Measurements from ENCODE around the gene PDLIM1.
"Not testable (repeated sequence)": the region's sequence is repeated elsewhere in the genome, so short reads cannot be mapped to it uniquely, and the experiment has no call there.

The PDLIM1 gene

GRCh38 chr10:95262763-95263518, 27.9 kb downstream of the PDLIM1 start:
- DNase-seq = no peak

DNA sequence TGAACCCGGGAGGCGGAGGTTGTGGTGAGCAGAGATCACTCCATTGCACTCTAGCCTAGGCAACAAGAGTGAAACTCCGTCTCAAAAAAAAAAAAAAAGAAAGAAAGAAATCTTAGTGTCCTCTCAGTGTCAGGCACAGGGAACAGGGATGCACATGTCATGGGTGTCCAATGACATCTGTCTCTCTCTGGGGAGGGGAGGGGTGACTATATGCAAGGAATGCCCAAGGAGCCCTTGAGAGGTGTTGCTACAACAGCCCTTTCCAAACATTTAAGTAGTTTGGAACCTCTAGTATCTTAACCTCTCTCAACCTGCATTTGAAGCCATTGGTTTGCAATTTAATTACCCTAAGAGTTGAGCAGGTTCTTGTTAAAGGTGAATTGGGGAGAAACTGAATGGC, 28.9 kb downstream of the PDLIM1 start:
- no peak for DNase-seq

- DNase-seq = no peak
Observed at GRCh38 chr10:95260909-95261552, 29.8 kb downstream of the PDLIM1 start.

DNA sequence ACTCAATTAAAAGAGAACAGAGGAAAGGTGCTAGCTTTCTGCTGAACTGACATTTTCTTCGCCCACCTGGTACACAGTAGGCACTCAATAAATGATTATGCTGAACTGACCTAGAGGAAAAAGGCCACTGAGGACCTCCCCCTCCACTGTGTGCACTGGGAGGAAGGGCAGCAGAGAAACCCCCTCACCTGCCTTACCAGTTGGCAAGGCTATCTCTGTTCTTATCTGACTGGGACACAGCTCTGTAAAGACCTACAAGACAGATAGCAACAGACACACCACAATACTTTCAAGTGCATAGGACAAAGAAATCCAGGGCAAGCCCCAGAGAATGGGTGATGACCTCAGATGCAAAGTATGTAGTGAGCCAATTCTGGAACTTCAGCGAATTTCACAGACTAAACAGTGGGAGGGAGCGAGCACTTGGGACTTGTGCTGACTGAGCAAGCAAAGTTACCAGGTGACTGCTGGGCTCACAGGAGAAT, 30.4 kb downstream of the PDLIM1 start:
- DNase-seq = no peak

GRCh38 chr10:95257849-95258248, 33.0 kb downstream of the PDLIM1 start:
- no peak for DNase-seq

DNA sequence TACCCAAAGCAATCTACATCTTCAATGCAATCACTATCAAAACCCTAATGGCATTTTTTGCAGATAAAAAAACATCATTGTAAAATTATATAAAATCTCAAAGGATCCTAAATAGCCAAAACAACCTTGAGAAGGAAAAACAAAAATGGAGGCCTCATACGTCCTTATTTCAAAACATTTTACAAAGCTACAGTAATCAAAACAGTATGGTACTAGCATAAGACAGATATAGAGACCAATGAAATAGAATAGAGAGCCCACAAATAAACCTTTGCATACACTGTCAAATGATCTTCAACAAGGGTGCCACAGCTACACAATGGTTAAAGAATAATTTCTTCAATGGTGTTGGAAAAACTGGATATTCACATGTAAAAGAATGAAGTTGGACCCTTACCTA, 34.5 kb downstream of the PDLIM1 start:
- DNase-seq = no peak

DNA sequence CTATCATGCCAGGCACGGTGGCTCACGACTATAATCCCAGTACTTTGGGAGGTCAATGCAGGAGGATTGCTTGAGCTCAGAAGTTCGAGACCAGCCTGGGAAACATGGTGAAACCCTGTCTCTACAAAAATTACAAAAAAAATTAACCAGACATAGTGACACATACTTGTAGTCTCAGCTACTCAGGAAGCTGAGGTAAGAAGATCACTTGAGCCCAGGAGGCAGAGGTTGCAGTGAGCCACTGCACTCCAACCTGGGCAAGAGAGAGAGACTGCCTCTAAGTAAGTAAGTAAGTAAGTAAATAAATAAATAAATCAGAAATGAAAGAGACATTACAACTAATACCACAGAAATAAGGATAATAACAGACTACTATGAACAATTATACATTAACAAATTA, 36.2 kb downstream of the PDLIM1 start:
- no peak for DNase-seq

GRCh38 chr10:95253686-95254085, 37.1 kb downstream of the PDLIM1 start:
- DNase-seq = no peak

DNA sequence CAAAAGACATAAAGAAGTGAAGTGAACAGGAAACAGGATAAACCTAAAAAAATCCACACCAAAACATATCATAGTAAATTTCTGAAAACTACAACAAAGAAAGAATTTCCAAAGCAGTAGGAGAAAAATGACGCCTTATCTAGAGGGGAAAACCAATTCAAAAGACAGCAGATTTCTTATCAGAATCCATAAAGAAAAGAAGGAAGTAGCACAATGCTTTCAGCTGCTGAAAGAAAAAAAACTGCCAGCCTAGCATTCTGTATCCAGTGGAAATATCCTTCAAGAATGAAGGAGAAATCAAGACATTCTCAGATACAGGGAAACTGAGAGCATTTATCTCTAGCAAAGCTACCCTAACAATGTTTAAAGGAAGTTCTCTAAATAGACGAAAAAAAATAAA, 37.8 kb downstream of the PDLIM1 start:
- no peak for DNase-seq

DNA sequence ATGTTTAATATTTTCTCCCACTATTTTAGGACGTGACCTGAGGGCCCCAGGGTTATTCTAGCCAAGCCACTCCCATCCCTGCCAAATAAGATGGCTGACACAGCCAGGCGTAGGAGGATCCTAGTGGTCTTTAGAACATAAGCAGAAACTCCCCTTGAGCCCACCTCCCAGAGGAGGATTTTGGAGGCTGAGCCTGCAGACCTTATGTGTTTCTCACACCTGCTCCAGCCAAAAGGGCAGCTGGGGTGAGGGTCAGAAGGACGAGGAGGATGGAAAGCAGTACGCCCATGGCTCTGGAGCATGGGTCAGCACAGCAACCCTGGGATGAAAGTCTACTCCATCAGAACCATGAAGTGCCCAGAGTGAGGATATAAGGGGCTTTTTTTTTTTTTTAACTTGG, 39.9 kb downstream of the PDLIM1 start:
- no peak for DNase-seq

GRCh38 chr10:95249467-95249866, 41.3 kb downstream of the PDLIM1 start:
- no peak for DNase-seq

DNA sequence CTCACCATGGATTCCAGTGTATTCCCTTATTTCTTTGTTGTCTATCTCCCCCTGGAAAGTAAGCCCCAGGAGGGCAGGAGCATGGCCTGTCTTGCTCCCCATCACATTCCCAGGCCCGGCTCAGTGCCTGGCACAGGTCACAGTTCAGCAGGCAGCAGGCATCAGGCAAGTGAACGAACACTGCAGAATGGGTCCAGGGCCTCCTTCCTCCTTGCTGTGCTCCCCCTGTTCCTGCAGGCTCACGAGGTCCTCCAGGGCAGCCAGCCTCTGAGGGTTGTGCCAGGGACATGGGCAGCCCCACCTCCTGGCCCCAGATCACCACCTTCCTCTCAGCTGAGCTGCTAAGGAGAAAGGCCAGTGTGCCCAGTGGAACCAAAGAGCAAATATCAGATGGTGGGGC, 41.8 kb downstream of the PDLIM1 start:
- DNase-seq = no peak

- DNase-seq = peak; percentile 1
Observed at GRCh38 chr10:95247881-95248583, 42.8 kb downstream of the PDLIM1 start.

DNA sequence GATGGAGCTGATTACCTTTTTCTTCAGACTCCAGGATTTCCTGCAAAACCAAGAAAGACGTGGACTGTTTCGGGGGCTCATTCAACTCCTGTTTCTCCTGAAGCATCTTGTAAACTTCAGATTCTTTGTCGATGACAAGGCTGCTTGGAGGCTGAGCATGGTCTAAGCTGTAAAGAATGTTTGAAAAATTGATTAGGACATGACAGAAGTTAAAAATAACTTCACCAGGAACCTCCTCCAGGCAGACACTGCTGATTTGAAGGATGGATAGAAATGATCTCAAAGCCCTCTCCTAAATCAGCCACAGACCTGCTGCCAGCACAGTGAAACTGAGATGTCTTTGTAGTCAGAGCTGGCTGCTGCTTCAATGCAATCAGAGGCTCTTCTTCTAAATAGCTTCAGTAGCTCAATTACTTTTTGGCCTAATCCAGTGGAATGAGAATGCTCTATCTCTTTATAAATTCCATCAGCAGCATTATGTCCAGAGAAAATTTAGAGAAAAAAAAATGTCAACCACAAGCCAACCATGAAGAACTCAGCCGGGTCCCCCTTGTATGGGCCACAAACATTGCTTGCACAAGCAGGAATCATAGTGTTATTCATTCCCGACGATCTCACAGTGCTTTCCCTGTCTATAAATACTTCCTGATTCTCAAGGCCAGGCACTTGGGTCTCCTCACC, 43.5 kb downstream of the PDLIM1 start:
- DNase-seq = no peak

- DNase-seq = peak; percentile 86
Observed at GRCh38 chr10:95246582-95247051, 44.2 kb downstream of the PDLIM1 start.

- no peak for DNase-seq
Observed at GRCh38 chr10:95245425-95246055, 45.3 kb downstream of the PDLIM1 start.

GRCh38 chr10:95244152-95244551, 46.7 kb downstream of the PDLIM1 start:
- DNase-seq = no peak

DNA sequence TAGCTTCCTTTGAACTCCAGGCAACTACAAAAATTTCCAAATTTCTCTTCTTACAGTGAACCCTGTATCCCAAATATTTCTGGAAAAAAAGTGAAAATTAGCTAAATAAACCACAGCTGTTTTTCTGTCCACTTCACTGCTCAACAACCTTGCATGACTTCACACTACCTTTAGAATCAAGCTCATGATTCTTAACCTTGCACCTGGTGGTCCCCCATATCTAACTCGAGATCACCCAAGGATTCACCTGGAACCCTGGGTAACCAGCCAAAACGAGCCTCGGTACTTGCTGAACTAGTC, 47.5 kb downstream of the PDLIM1 start:
- no peak for DNase-seq

GRCh38 chr10:95242581-95243317, 48.1 kb downstream of the PDLIM1 start:
- peak; percentile 32 for DNase-seq

GRCh38 chr10:95241533-95241932, 49.3 kb downstream of the PDLIM1 start:
- DNase-seq = no peak

DNA sequence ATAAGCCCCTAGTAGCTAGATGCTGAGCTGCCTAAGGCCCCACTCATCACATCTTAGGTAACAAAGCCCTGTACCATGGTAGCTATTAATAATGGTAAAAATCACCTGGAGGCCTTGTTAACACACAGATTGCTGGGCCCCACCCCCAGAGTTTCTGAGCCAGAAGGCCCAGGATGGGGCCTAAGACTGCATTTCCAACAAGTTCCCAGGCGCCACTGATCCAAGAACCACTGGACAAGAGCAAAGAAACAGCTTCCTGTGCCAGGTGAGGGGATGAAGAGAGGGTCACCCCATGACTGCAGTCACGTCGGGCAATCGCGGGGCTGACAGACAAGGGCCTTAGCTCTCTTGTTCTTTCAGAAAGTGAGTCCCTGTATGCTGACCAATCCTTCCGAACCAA, 50.0 kb downstream of the PDLIM1 start:
- no peak for DNase-seq

DNA sequence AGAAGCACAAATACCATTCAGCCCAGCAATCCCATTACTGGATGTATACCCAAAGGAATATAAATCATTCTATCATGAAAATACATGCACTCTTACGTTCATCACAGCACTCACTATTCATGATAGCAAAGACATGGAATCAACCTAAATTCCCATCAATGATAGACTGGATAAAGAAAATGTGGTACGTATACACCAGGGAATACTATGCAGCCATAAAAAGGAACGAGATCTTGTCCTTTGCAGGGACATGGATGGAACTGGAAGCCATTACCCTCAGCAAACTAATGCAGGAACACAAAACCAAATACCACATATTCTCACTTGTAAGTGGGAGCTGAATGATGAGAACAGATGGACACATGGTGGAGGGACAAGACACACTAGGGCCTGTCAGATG, 50.7 kb downstream of the PDLIM1 start:
- DNase-seq = not testable (repeated sequence)
